ENCODE results near the gene SEMA4D. TPM values are rescaled to one million over a fixed set of nuclear protein-coding genes. Genes with fewer than 3 reads are reported as not detected.
A peak's percentile ranks its signal among the peaks of the same experiment; 100 is the strongest.

Gene SEMA4D
- total RNA-seq (147 TPM), polyA plus RNA-seq (ENCODE audit: insufficient read depth, low read depth, low replicate concordance) (18.9 TPM)
- long read RNA-seq, donor 1, full-length matches to known transcripts = 2 of 2 reads
- long read RNA-seq, donor 1, partial matches to known transcripts = 0 of 2 reads
- long read RNA-seq, donor 1, other reads (novel, unspliced or antisense) = 0 of 2 reads
- long read RNA-seq, donor 2, partial matches to known transcripts = 0 of 2 reads
- long read RNA-seq, donor 2, other reads (novel, unspliced or antisense) = 0 of 2 reads
- long read RNA-seq, donor 3, full-length matches to known transcripts = 9 of 17 reads
- long read RNA-seq, donor 3, partial matches to known transcripts = 8 of 17 reads
- long read RNA-seq, donor 3, other reads (novel, unspliced or antisense) = 0 of 17 reads
- long read RNA-seq, donor 4, full-length matches to known transcripts = 1 of 1 reads
- long read RNA-seq, donor 4, partial matches to known transcripts = 0 of 1 reads
- long read RNA-seq, donor 4, other reads (novel, unspliced or antisense) = 0 of 1 reads
- long read RNA-seq, donor 5 = 0 reads
- long read RNA-seq, donor 6 = 0 reads
- long read RNA-seq, donor 7, full-length matches to known transcripts = 13 of 95 reads
- long read RNA-seq, donor 7, partial matches to known transcripts = 32 of 95 reads
- long read RNA-seq, donor 7, other reads (novel, unspliced or antisense) = 50 of 95 reads
- long read RNA-seq, donor 8, partial matches to known transcripts = 0 of 2 reads
- long read RNA-seq, donor 8, other reads (novel, unspliced or antisense) = 0 of 2 reads
- long read RNA-seq, donor 9, full-length matches to known transcripts = 2 of 2 reads
- long read RNA-seq, donor 9, partial matches to known transcripts = 0 of 2 reads
- long read RNA-seq, donor 9, other reads (novel, unspliced or antisense) = 0 of 2 reads
- long read RNA-seq, donor 10, partial matches to known transcripts = 0 of 2 reads
- long read RNA-seq, donor 10, other reads (novel, unspliced or antisense) = 0 of 2 reads

- intact Hi-C loops (cut with DNase I) = no loop called here
- no peaks in the 10 kb centered on the region for H3K9me3 ChIP-seq (ENCODE audit: control insufficient read depth in 2 of 3, insufficient read depth in 1 of 3, low read length in 3 of 3)
- DNase-seq (peak; percentile 77 to 94 (median 89)), FAIRE-seq (no peak)
- H3K27ac ChIP-seq (ENCODE audit: low read depth in 2 of 2, low read length in 2 of 2) = peak within 1 kb of the TSS; percentile 78 to 83
- no peaks in the 10 kb centered on the region for H3K27me3 ChIP-seq (ENCODE audit: control insufficient read depth, insufficient read depth, low read length)
- H3K4me1 ChIP-seq (ENCODE audit: control insufficient read depth in 2 of 3, insufficient read depth in 2 of 3, low read depth in 1 of 3, low read length in 3 of 3) = peaks cover 0 to 23% (median 18%) of the 10 kb centered on the region in 3 donors
- no peak for TF ChIP-seq CTCF (IDR thresholded peaks at IDR 0.05; ENCODE audit: borderline replicate concordance, extremely low read depth, insufficient read depth)
- peak within 1 kb of the TSS; percentile 7 to 77 (median 68) for H3K9ac ChIP-seq (ENCODE audit: low read length in 3 of 3)
- H3K4me3 ChIP-seq (ENCODE audit: low read length in 3 of 3) = peak within 1 kb of the TSS; percentile 52 to 89 (median 76)
- H3K36me3 ChIP-seq (ENCODE audit: control insufficient read depth in 2 of 3, insufficient read depth in 3 of 3, low read length in 3 of 3) = no peaks in the 10 kb centered on the region
Observed at GRCh38 chr9:89497978-89498851, at the start of gene SEMA4D. Gene SEMA4D (minus strand): TSS chr9:89498113. CDS start chr9:89405456, 92,657 bp downstream.

GRCh38 chr9:89547000-89547399 is 49.1 kb upstream of the SEMA4D start:
- FAIRE-seq (no peak), DNase-seq (no peak)
- no peak overlapping the region for H3K9ac ChIP-seq (ENCODE audit: low read length in 3 of 3)
- H3K4me1 ChIP-seq (ENCODE audit: control insufficient read depth in 2 of 3, insufficient read depth in 2 of 3, low read depth in 1 of 3, low read length in 3 of 3) = peaks cover 0 to 15% (median 11%) of the 10 kb centered on the region in 3 donors
- intact Hi-C loops (cut with DNase I) = no loop called here
- no peak overlapping the region for H3K4me3 ChIP-seq (ENCODE audit: low read length in 3 of 3)
- H3K27me3 ChIP-seq (ENCODE audit: control insufficient read depth, insufficient read depth, low read length) = no peaks in the 10 kb centered on the region
- H3K36me3 ChIP-seq (ENCODE audit: control insufficient read depth in 2 of 3, insufficient read depth in 3 of 3, low read length in 3 of 3) = no peaks in the 10 kb centered on the region
- H3K9me3 ChIP-seq (ENCODE audit: control insufficient read depth in 2 of 3, insufficient read depth in 1 of 3, low read length in 3 of 3) = no peaks in the 10 kb centered on the region
- no peak overlapping the region for H3K27ac ChIP-seq (ENCODE audit: low read depth in 2 of 2, low read length in 2 of 2)
- no peak for TF ChIP-seq CTCF (IDR thresholded peaks at IDR 0.05; ENCODE audit: borderline replicate concordance, extremely low read depth, insufficient read depth)

- no peak for TF ChIP-seq CTCF (IDR thresholded peaks at IDR 0.05; ENCODE audit: borderline replicate concordance, extremely low read depth, insufficient read depth)
- FAIRE-seq (no peak), DNase-seq (peak in 3 of 5 donors; percentile 36 to 76 (median 53))
- no peaks in the 10 kb centered on the region for H3K9me3 ChIP-seq (ENCODE audit: control insufficient read depth in 2 of 3, insufficient read depth in 1 of 3, low read length in 3 of 3)
- H3K36me3 ChIP-seq (ENCODE audit: control insufficient read depth in 2 of 3, insufficient read depth in 3 of 3, low read length in 3 of 3) = no peaks in the 10 kb centered on the region
- peaks cover 0 to 15% (median 3%) of the 10 kb centered on the region in 3 donors for H3K4me1 ChIP-seq (ENCODE audit: control insufficient read depth in 2 of 3, insufficient read depth in 2 of 3, low read depth in 1 of 3, low read length in 3 of 3)
- H3K9ac ChIP-seq (ENCODE audit: low read length in 3 of 3) = no peak overlapping the region
- no peak overlapping the region for H3K27ac ChIP-seq (ENCODE audit: low read depth in 2 of 2, low read length in 2 of 2)
- H3K4me3 ChIP-seq (ENCODE audit: low read length in 3 of 3) = no peak overlapping the region
- H3K27me3 ChIP-seq (ENCODE audit: control insufficient read depth, insufficient read depth, low read length) = no peaks in the 10 kb centered on the region
- intact Hi-C loops (cut with DNase I) = no loop called here
Observed at GRCh38 chr9:89544279-89544661, 46.4 kb upstream of the SEMA4D start.

Data from kidney (tissue), 22 donors.